ENCODE measurements around the gene CDH4.

CDH4 gene

GRCh38 chr20:61696181-61696735 is 444.2 kb downstream of the CDH4 start:
- Histone ChIP-seq H3K9me3 (ENCODE audit: control insufficient read depth, insufficient read depth, low read depth, low read length) (no peaks in the 10 kb centered on the region), H3K27ac (ENCODE audit: extremely low read depth, low read depth, low read length) (no peak overlapping the region), H3K4me3 (ENCODE audit: low read depth, low read length) (no peak overlapping the region), H3K4me1 (ENCODE audit: control insufficient read depth, insufficient read depth, low read length) (no peaks in the 10 kb centered on the region), H3K36me3 (ENCODE audit: control insufficient read depth in 2 of 2, insufficient read depth in 1 of 2, low read length in 2 of 2) (no peaks in the 10 kb centered on the region)
- CTCF ChIA-PET, result no interaction called here
- POLR2A ChIA-PET, result no interaction called here
- no peak for TF ChIP-seq ZNF214 (tag by site-specific recombination; IDR thresholded peaks at IDR 0.05; ENCODE audit: borderline replicate concordance)
- TF ChIP-seq ZFP3 (tag by site-specific recombination; IDR thresholded peaks at IDR 0.05; ENCODE audit: low read depth), result no peak
- no peak for TF ChIP-seq ZNF146 (tag by site-specific recombination; IDR thresholded peaks at IDR 0.05)
- no peak for TF ChIP-seq ZSCAN30 (tag by site-specific recombination; IDR thresholded peaks at IDR 0.05)
- TF ChIP-seq ZBTB17 (tag by site-specific recombination; IDR thresholded peaks at IDR 0.05), result no peak
- TF ChIP-seq ZIC2 (tag by site-specific recombination; IDR thresholded peaks at IDR 0.05), result no peak
- TF ChIP-seq ZSCAN5A (tag by site-specific recombination; IDR thresholded peaks at IDR 0.05), result no peak
- no peak for TF ChIP-seq TRIM28 (IDR thresholded peaks at IDR 0.05; ENCODE audit: borderline replicate concordance, low read length)
- TF ChIP-seq ZNF132 (tag by site-specific recombination; IDR thresholded peaks at IDR 0.05; ENCODE audit: borderline replicate concordance), result no peak
- TF ChIP-seq BCL6B (tag by site-specific recombination; IDR thresholded peaks at IDR 0.05), result no peak
- TF ChIP-seq GLIS1 (tag by site-specific recombination; IDR thresholded peaks at IDR 0.05), result no peak
- TF ChIP-seq ZNF335 (tag by site-specific recombination; conservative IDR thresholded peaks at IDR 0.05), result no peak
- TF ChIP-seq ZNF596 (tag by site-specific recombination; IDR thresholded peaks at IDR 0.05), result no peak

- H3K4me3 ChIP-seq (ENCODE audit: low read depth, low read length), result no peak overlapping the region
- no peaks in the 10 kb centered on the region for H3K36me3 ChIP-seq (ENCODE audit: control insufficient read depth in 2 of 2, insufficient read depth in 1 of 2, low read length in 2 of 2)
- no peaks in the 10 kb centered on the region for H3K4me1 ChIP-seq (ENCODE audit: control insufficient read depth, insufficient read depth, low read length)
- no peak overlapping the region for H3K27ac ChIP-seq (ENCODE audit: extremely low read depth, low read depth, low read length)
- H3K9me3 ChIP-seq (ENCODE audit: control insufficient read depth, insufficient read depth, low read depth, low read length), result no peaks in the 10 kb centered on the region
- ChIA-PET POLR2A (no interaction called here), CTCF (interaction anchor here (0.6 to 0.7 kb wide), 2 partner anchors 32 to 440 kb away, joined by 3 to 4 read pairs; no protein-coding TSS in a partner anchor)
- TF ChIP-seq ZNF214 (tag by site-specific recombination; IDR thresholded peaks at IDR 0.05; ENCODE audit: borderline replicate concordance) (no peak), ZNF426 (tag by site-specific recombination; IDR thresholded peaks at IDR 0.05) (no peak), ZNF394 (tag by site-specific recombination; IDR thresholded peaks at IDR 0.05; ENCODE audit: borderline replicate concordance) (no peak), ZNF623 (tag by site-specific recombination; IDR thresholded peaks at IDR 0.05) (no peak), ZNF791 (tag by site-specific recombination; IDR thresholded peaks at IDR 0.05) (no peak), KLF1 (tag by site-specific recombination; IDR thresholded peaks at IDR 0.05) (no peak), ZNF596 (tag by site-specific recombination; IDR thresholded peaks at IDR 0.05) (no peak), ZNF626 (tag by site-specific recombination; IDR thresholded peaks at IDR 0.05) (no peak), ZNF280D (tag by site-specific recombination; IDR thresholded peaks at IDR 0.05) (no peak), ZBTB11 (tag by site-specific recombination; conservative IDR thresholded peaks at IDR 0.05; ENCODE audit: low read depth) (no peak), ZNF354C (tag by site-specific recombination; IDR thresholded peaks at IDR 0.05; ENCODE audit: borderline replicate concordance, low read depth) (no peak), ZNF114 (tag by site-specific recombination; IDR thresholded peaks at IDR 0.05) (no peak), SP3 (tag by site-specific recombination; IDR thresholded peaks at IDR 0.05) (no peak), ZNF544 (tag by site-specific recombination; IDR thresholded peaks at IDR 0.05) (no peak)
These were observed 445.9 kb downstream of the CDH4 start for GRCh38 chr20:61697666-61698597.
